ENCODE data around the gene EXOC1L. TPM values are rescaled to one million over a fixed set of nuclear protein-coding genes. Genes with fewer than 3 reads are reported as not detected.

EXOC1L gene
- total RNA-seq, 3 donors from 2014 or later (not counting 1 experiment from before 2014, with no cell fraction given) = not detected

DNA sequence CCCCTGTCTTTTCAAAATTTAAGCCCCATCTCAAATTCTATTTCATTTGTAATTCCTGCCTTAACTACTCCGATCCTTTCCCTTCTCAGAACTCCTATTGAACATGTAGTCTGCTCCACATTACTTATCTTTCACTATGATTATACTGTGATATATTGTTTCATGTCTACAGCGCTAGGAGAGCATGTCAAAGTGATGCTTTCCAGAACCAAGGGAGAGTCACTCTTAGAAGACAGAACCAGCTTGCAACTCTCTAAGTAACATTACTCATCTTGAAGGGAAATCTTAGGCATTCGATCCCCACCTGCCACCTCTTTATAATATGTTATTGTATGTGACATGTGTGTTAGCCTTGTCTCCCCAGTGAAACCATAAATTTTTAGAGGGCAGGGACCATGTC, 10.5 kb downstream of the EXOC1L start:
- peaks cover 3% of the 10 kb centered on the region for H3K27me3 ChIP-seq (ENCODE audit: control insufficient read depth, insufficient read depth, low read length)
- peaks cover 34 to 49% of the 10 kb centered on the region in 2 donors for H3K27me3 Mint-ChIP-seq (ENCODE audit: low read depth in 2 of 2)
- ATAC-seq = no peak
- H3K4me1 ChIP-seq (ENCODE audit: control insufficient read depth, insufficient read depth, low read length) = no peaks in the 10 kb centered on the region
- H3K4me3 ChIP-seq (ENCODE audit: low read length) = no peak overlapping the region
- no peak overlapping the region for H3K27ac ChIP-seq (ENCODE audit: low read length)
- H3K4me1 Mint-ChIP-seq = no peaks in the 10 kb centered on the region
- no peaks in the 10 kb centered on the region for H3K36me3 ChIP-seq (ENCODE audit: control insufficient read depth, insufficient read depth, low read length)
- no peak overlapping the region for H3K27ac Mint-ChIP-seq
- no peaks in the 10 kb centered on the region for H3K9me3 ChIP-seq (ENCODE audit: control insufficient read depth, insufficient read depth, low read length)
- no peak overlapping the region for H3K4me3 Mint-ChIP-seq
- H3K9me3 Mint-ChIP-seq = no peaks in the 10 kb centered on the region
- H3K36me3 Mint-ChIP-seq = no peaks in the 10 kb centered on the region
- 92% methylated on average over 2 of the region's 3 CpGs for WGBS (ENCODE audit: insufficient coverage)
- intact Hi-C loops (cut with micrococcal nuclease) = no loop called here
- TF ChIP-seq, protein P1, sequence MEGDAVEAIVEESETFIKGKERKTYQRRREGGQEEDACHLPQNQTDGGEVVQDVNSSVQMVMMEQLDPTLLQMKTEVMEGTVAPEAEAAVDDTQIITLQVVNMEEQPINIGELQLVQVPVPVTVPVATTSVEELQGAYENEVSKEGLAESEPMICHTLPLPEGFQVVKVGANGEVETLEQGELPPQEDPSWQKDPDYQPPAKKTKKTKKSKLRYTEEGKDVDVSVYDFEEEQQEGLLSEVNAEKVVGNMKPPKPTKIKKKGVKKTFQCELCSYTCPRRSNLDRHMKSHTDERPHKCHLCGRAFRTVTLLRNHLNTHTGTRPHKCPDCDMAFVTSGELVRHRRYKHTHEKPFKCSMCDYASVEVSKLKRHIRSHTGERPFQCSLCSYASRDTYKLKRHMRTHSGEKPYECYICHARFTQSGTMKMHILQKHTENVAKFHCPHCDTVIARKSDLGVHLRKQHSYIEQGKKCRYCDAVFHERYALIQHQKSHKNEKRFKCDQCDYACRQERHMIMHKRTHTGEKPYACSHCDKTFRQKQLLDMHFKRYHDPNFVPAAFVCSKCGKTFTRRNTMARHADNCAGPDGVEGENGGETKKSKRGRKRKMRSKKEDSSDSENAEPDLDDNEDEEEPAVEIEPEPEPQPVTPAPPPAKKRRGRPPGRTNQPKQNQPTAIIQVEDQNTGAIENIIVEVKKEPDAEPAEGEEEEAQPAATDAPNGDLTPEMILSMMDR (IDR thresholded peaks at IDR 0.05) = no peak
- DNase-seq = no peak

DNA sequence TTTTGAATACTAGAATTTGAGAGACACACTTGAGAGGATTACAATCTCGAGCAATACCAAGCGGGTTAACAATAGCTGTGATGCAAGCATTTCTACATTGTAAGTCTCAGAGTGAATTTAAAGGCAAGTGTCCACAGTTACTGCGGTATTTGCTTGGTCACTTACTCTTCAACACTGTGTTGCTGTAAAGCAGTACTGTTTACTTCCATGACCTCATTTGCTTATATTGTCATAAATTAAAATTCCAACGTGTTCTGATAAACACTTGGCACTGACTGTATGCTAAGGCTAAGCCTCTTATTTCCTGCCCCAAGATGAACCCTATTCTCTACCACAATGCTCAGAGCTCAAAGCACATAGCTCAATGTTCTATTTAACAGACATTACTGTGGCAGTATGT, 11.1 kb downstream of the EXOC1L start:
- peaks cover 6% of the 10 kb centered on the region for H3K36me3 Mint-ChIP-seq
- H3K4me1 Mint-ChIP-seq = no peaks in the 10 kb centered on the region
- TF ChIP-seq, protein P1 (IDR thresholded peaks at IDR 0.05) = no peak
- DNase-seq (no peak), ATAC-seq (no peak)
- peaks cover 3% of the 10 kb centered on the region for H3K27me3 ChIP-seq (ENCODE audit: control insufficient read depth, insufficient read depth, low read length)
- no peak overlapping the region for H3K4me3 ChIP-seq (ENCODE audit: low read length)
- no peak overlapping the region for H3K27ac ChIP-seq (ENCODE audit: low read length)
- no peak overlapping the region for H3K27ac Mint-ChIP-seq
- WGBS (ENCODE audit: insufficient coverage) = 75% methylated on average over 4 of the region's 4 CpGs
- H3K4me1 ChIP-seq (ENCODE audit: control insufficient read depth, insufficient read depth, low read length) = no peaks in the 10 kb centered on the region
- H3K9me3 Mint-ChIP-seq = no peaks in the 10 kb centered on the region
- H3K27me3 Mint-ChIP-seq (ENCODE audit: low read depth in 2 of 2) = peaks cover 39 to 55% of the 10 kb centered on the region in 2 donors
- H3K4me3 Mint-ChIP-seq = no peak overlapping the region
- no peaks in the 10 kb centered on the region for H3K36me3 ChIP-seq (ENCODE audit: control insufficient read depth, insufficient read depth, low read length)
- intact Hi-C loops (cut with micrococcal nuclease) = no loop called here
- no peaks in the 10 kb centered on the region for H3K9me3 ChIP-seq (ENCODE audit: control insufficient read depth, insufficient read depth, low read length)

DNA sequence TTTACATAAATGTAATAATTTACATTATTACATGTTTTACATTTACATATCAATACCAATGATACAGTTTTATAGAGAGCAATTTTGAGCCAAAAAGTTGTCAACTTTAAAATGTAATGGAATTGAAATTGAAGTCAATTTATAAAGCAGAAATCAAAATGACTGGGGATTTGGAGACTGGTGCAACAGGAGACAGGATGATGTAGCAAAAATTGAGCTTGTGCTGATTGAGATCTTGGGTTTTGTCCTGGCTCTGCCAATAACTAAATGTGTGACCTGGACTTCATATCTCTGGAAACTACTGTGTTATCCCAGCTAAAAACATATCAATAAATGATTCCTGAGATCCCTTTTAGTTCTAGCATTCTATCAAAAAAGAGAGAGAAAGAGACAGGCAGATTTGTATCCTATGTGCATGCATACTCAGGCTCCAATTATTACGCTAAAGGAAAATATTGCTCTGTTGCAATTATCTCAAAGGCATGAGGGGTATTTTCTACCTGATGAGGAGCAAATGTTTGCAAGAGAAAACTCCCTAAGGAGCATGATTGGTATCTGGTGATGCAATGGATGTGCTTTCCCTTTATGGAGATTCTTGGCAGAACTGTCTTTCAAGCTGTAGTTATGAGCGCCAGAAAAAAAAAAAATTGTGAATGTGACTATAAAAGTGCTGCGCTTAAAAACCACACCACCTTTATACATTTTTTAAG, 14.7 kb downstream of the EXOC1L start:
- Histone ChIP-seq H3K9me3 (ENCODE audit: control insufficient read depth, insufficient read depth, low read length) (no peaks in the 10 kb centered on the region), H3K27me3 (ENCODE audit: control insufficient read depth, insufficient read depth, low read length) (peaks cover 13% of the 10 kb centered on the region), H3K4me3 (ENCODE audit: low read length) (no peak overlapping the region), H3K4me1 (ENCODE audit: control insufficient read depth, insufficient read depth, low read length) (no peaks in the 10 kb centered on the region), H3K36me3 (ENCODE audit: control insufficient read depth, insufficient read depth, low read length) (no peaks in the 10 kb centered on the region), H3K27ac (ENCODE audit: low read length) (no peak overlapping the region)
- no peaks in the 10 kb centered on the region for H3K4me1 Mint-ChIP-seq
- no peak overlapping the region for H3K27ac Mint-ChIP-seq
- no peaks in the 10 kb centered on the region for H3K9me3 Mint-ChIP-seq
- ATAC-seq (no peak), DNase-seq (no peak)
- peaks cover 29 to 53% of the 10 kb centered on the region in 2 donors for H3K27me3 Mint-ChIP-seq (ENCODE audit: low read depth in 2 of 2)
- TF ChIP-seq, protein P1 (IDR thresholded peaks at IDR 0.05) = no peak
- intact Hi-C loops (cut with micrococcal nuclease) = no loop called here
- peaks cover 11% of the 10 kb centered on the region for H3K36me3 Mint-ChIP-seq
- no peak overlapping the region for H3K4me3 Mint-ChIP-seq
- 100% methylated on average over 1 of the region's 3 CpGs for WGBS (ENCODE audit: insufficient coverage)

DNA sequence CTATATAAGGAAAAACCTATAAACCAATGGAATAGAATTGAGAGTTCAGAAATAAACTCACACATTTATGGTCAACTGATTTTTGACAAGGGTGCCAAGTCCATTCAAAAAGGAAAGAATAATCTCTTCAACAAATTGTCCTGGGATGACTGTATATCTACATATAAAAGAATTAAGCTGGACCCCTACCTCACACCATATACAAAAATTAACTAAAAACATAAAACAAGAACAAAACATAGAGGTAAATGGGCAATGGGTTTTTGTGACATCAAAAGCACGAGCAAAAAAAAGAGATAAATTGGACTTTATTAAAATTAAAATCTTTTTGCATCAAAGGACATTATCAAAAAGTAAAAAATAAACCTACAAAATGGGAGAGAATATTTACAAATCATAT, 18.3 kb downstream of the EXOC1L start:
- Mint-ChIP-seq H3K9me3 (no peaks in the 10 kb centered on the region), H3K36me3 (peaks cover 11% of the 10 kb centered on the region), H3K27me3 (ENCODE audit: low read depth in 2 of 2) (peaks cover 25 to 62% of the 10 kb centered on the region in 2 donors), H3K4me3 (no peak overlapping the region), H3K4me1 (no peaks in the 10 kb centered on the region), H3K27ac (no peak overlapping the region)
- Histone ChIP-seq H3K27me3 (ENCODE audit: control insufficient read depth, insufficient read depth, low read length) (peaks cover 15% of the 10 kb centered on the region), H3K4me1 (ENCODE audit: control insufficient read depth, insufficient read depth, low read length) (no peaks in the 10 kb centered on the region), H3K9me3 (ENCODE audit: control insufficient read depth, insufficient read depth, low read length) (no peaks in the 10 kb centered on the region), H3K4me3 (ENCODE audit: low read length) (no peak overlapping the region), H3K27ac (ENCODE audit: low read length) (no peak overlapping the region), H3K36me3 (ENCODE audit: control insufficient read depth, insufficient read depth, low read length) (no peaks in the 10 kb centered on the region)
- TF ChIP-seq, protein P1 (IDR thresholded peaks at IDR 0.05) = no peak
- no peak for ATAC-seq
- no CpG with 5 or more reads among the region's 1 CpG for WGBS (ENCODE audit: insufficient coverage)
- DNase-seq = no peak
- intact Hi-C loops (cut with micrococcal nuclease) = no loop called here

Measured in natural killer cell (primary cell).